A549 (cell line): ENCODE data around the gene TCEA2. TPM values are rescaled to one million over a fixed set of nuclear protein-coding genes. Genes with fewer than 3 reads are reported as not detected.

Experiments
- ATAC-seq, 2 experiments: fragments of 200-7000 bp in 1 of 2; fragments of >200 bp in 1 of 2; cut with Nextera tagmentation in 1 of 2; cut with Tn5 transposase in 1 of 2; 3 replicates each; pipeline versions ENCODE4 v1.8.0 to v1.9.1; 2018 to 2020; ENCODE audit warnings: mild to moderate bottlenecking in 1 of 2, moderate library complexity in 1 of 2
- CTCF ChIA-PET: fragments of 300-600 bp; sonication (Branson Sonifier 250); formaldehyde crosslinking; extraction: SDS; loops from one replicate; lab custom pipeline; 2021; ENCODE audit warnings: antibody characterized with exemption, inconsistent platforms; lab: Yijun Ruan, JAX
- POLR2A ChIA-PET: fragments of 350-600 bp; formaldehyde crosslinking; extraction: SDS; loops from one replicate; lab custom pipeline; 2021; ENCODE audit warnings: antibody characterized with exemption, inconsistent platforms; lab: Yijun Ruan, JAX
- DNase-seq, 2 experiments: peaks; one replicate each; pipeline versions ENCODE4 v3.0.0 to v3.0.0-alpha.2; 2011 to 2016; ENCODE audit warnings: low read depth in 1 of 2, low spot score in 1 of 2
- FAIRE-seq: peaks from 2 replicates; lab custom pipeline; 2011; peaks lifted over from hg19 to GRCh38; lab: Jason Lieb, UNC
- H3K27ac ChIP-seq, 2 experiments: fragments of >200 bp; sonication (Bioruptor Twin); formaldehyde crosslinking; 3 replicates each; pipeline ENCODE4 v1.5.1; 2016 to 2017
- H3K4me1 ChIP-seq: fragments of >200 bp; sonication (Bioruptor Twin); formaldehyde crosslinking; 3 replicates; pipeline ENCODE4 v1.6.1; 2016
- H3K4me2 ChIP-seq: fragments of >200 bp; sonication (Bioruptor Twin); formaldehyde crosslinking; 3 replicates; pipeline ENCODE4 v1.6.1; 2016
- H3K4me3 ChIP-seq: fragments of >200 bp; sonication (Bioruptor Twin); formaldehyde crosslinking; 3 replicates; pipeline ENCODE4 v1.5.1; 2016
- H3K9me3 ChIP-seq: fragments of >200 bp; sonication (Bioruptor Twin); formaldehyde crosslinking; 3 replicates; pipeline ENCODE4 v1.6.1; 2016
- BHLHE40 ChIP-seq: IDR thresholded peaks from 2 replicates; pipeline ENCODE4 v1.6.1; 2012; ENCODE audit warnings: low read depth, low read length, inconsistent platforms
- CBX2 ChIP-seq: fragments of 200-600 bp; sonication (generic); IDR thresholded peaks from 2 replicates; pipeline ENCODE4 v1.6.1; 2016; ENCODE audit warnings: low read depth, mild to moderate bottlenecking, borderline replicate concordance
- CHD2 ChIP-seq: fragments of 150-350 bp; IDR thresholded peaks from 2 replicates; pipeline ENCODE4 v1.6.1; 2014; ENCODE audit warnings: low read length; ENCODE audit not compliant: partially characterized antibody
- CHD4 ChIP-seq: fragments of 200-600 bp; sonication (generic); IDR thresholded peaks from 2 replicates; pipeline ENCODE4 v1.6.1; 2016; ENCODE audit warnings: antibody characterized with exemption, mild to moderate bottlenecking, borderline replicate concordance
- EP300 ChIP-seq, 2 experiments: fragments of >200 bp; sonication (Bioruptor Twin); formaldehyde crosslinking; IDR thresholded peaks; 2 replicates in 1 of 2; 3 replicates in 1 of 2; pipeline ENCODE4 v1.6.1; 2016 to 2017
- ESRRA ChIP-seq: fragments of 150-350 bp; IDR thresholded peaks from 2 replicates; pipeline ENCODE4 v1.6.1; 2014; ENCODE audit warnings: mild to moderate bottlenecking, low read length, borderline replicate concordance
- GATA3 ChIP-seq: IDR thresholded peaks from 2 replicates; pipeline ENCODE4 v1.6.1; 2012; ENCODE audit warnings: borderline replicate concordance
- HDAC2 ChIP-seq: fragments of 200-600 bp; sonication (generic); IDR thresholded peaks from 2 replicates; pipeline ENCODE4 v1.6.1; 2016
- HOXB13 ChIP-seq: fragments of 250-450 bp; sonication (Bioruptor Pico); IDR thresholded peaks from 2 replicates; pipeline ENCODE4 v1.5.0; 2020; ENCODE audit warnings: low read depth, mild to moderate bottlenecking, moderate library complexity
- HOXB5 ChIP-seq: fragments of 250-450 bp; sonication (Bioruptor Pico); IDR thresholded peaks from 2 replicates; pipeline ENCODE4 v1.5.0; 2020; ENCODE audit warnings: mild to moderate bottlenecking, moderate library complexity
- KDM1A ChIP-seq: fragments of 200-600 bp; sonication (generic); IDR thresholded peaks from 2 replicates; pipeline ENCODE4 v1.6.1; 2016; ENCODE audit warnings: low read depth, mild to moderate bottlenecking
- KDM5A ChIP-seq: fragments of 200-600 bp; sonication (generic); IDR thresholded peaks from 2 replicates; pipeline ENCODE4 v1.6.1; 2016; ENCODE audit warnings: antibody characterized with exemption, mild to moderate bottlenecking
- MAZ ChIP-seq: fragments of 150-350 bp; IDR thresholded peaks from 2 replicates; pipeline ENCODE4 v1.6.1; 2014; ENCODE audit warnings: antibody characterized with exemption, low read depth, low read length, borderline replicate concordance
- NPAS2 ChIP-seq: fragments of 250-450 bp; sonication (Bioruptor Pico); IDR thresholded peaks from 2 replicates; pipeline ENCODE4 v1.8.0; 2022; ENCODE audit warnings: mild to moderate bottlenecking, moderate library complexity, borderline replicate concordance
- PHF8 ChIP-seq: fragments of 200-600 bp; sonication (generic); IDR thresholded peaks from 2 replicates; pipeline ENCODE4 v1.6.1; 2016; ENCODE audit warnings: low read depth, mild to moderate bottlenecking, antibody characterized with exemption, moderate library complexity, borderline replicate concordance
- RAD21 ChIP-seq, 2 experiments: fragments of >200 bp in 1 of 2; sonication (Bioruptor Twin) in 1 of 2; formaldehyde crosslinking in 1 of 2; IDR thresholded peaks in 1 of 2; conservative IDR thresholded peaks in 1 of 2; 2 replicates in 1 of 2; 3 replicates in 1 of 2; pipeline ENCODE4 v1.6.1; 2012 to 2018; ENCODE audit warnings: inconsistent platforms in 1 of 2
- RARB ChIP-seq: fragments of 250-450 bp; sonication (Bioruptor Pico); IDR thresholded peaks from 2 replicates; pipeline ENCODE4 v1.8.0; 2021; ENCODE audit warnings: mild to moderate bottlenecking, moderate library complexity
- RCOR1 ChIP-seq: fragments of 150-350 bp; IDR thresholded peaks from 2 replicates; pipeline ENCODE4 v1.6.1; 2014; ENCODE audit warnings: antibody characterized with exemption, low read length, low read depth
- RFX5 ChIP-seq: fragments of 450-650 bp; IDR thresholded peaks from 2 replicates; pipeline ENCODE4 v1.7.1; 2014; ENCODE audit warnings: antibody characterized with exemption, mild to moderate bottlenecking, moderate library complexity
- USF2 ChIP-seq: fragments of 450-650 bp; IDR thresholded peaks from 2 replicates; pipeline ENCODE4 v1.6.1; 2014; ENCODE audit warnings: antibody characterized with exemption
- WGBS: methylation state at CpG from one replicate; pipeline ENCODE4 v1.1.6; 2017; ENCODE audit errors: missing lambda C conversion rate; 5-methylcytosine and 5-hydroxymethylcytosine counted together
- polyA plus RNA-seq, 4 experiments: library from polyadenylated mRNA; depleted of rRNA in 3 of 4; stranded (reverse); fragments of >200 nt; fragmentation: RNase III in 1 of 4; extraction: RNeasy Plus Mini Kit Qiagen cat#74134 plus additional on column Dnase treatment in 1 of 4; gene quantifications; 2 replicates in 3 of 4; 3 replicates in 1 of 4; pipeline ENCODE4 v1.2.3, GENCODE V29; 2011 to 2017
- TF ChIP-seq, protein P1 (sequence below): IDR thresholded peaks from 2 replicates; pipeline ENCODE4 v1.6.1; 2012
- TF ChIP-seq, protein P2 (sequence below): fragments of 200-600 bp; sonication (generic); IDR thresholded peaks from 2 replicates; pipeline ENCODE4 v1.6.1; 2016; ENCODE audit warnings: antibody characterized with exemption, mild to moderate bottlenecking, moderate library complexity

The TCEA2 gene
- polyA plus RNA-seq, 2 of the 4 experiments (the other 2 are of a cell fraction), result 11.2 to 29.8 TPM

- FAIRE-seq (no peak), ATAC-seq (no peak), DNase-seq (no peak)
- TF ChIP-seq, protein P1, sequence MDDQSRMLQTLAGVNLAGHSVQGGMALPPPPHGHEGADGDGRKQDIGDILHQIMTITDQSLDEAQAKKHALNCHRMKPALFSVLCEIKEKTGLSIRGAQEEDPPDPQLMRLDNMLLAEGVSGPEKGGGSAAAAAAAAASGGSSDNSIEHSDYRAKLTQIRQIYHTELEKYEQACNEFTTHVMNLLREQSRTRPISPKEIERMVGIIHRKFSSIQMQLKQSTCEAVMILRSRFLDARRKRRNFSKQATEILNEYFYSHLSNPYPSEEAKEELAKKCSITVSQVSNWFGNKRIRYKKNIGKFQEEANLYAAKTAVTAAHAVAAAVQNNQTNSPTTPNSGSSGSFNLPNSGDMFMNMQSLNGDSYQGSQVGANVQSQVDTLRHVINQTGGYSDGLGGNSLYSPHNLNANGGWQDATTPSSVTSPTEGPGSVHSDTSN, result no peak
- TF ChIP-seq RFX5, result no peak
- no peak for TF ChIP-seq RAD21 (conservative IDR thresholded peaks at IDR 0.05 in 1 of 2, IDR thresholded peaks at IDR 0.05 in 1 of 2)
- no peak for TF ChIP-seq PHF8
- no peak for TF ChIP-seq HOXB13
- TF ChIP-seq KDM1A, result no peak
- no peak for TF ChIP-seq ESRRA
- TF ChIP-seq NPAS2 (CRISPR knock-in tag), result no peak
- no peak for TF ChIP-seq CHD4
- TF ChIP-seq GATA3, result no peak
- TF ChIP-seq HDAC2, result no peak
- ChIA-PET CTCF (interaction anchor here (1.0 to 1.6 kb wide), 2 partner anchors 12 to 20 kb away, joined by 4 to 5 read pairs; partner anchors contain the start of gene LKAAEAR1), POLR2A (no interaction called here)
- Histone ChIP-seq H3K4me3 (no peak overlapping the region), H3K4me2 (no peak overlapping the region), H3K9me3 (no peaks in the 10 kb centered on the region), H3K4me1 (no peaks in the 10 kb centered on the region), H3K27ac (no peak overlapping the region)
- 85% methylated on average over 6 of the region's 6 CpGs for WGBS
Observed at GRCh38 chr20:64096535-64096934, 33.5 kb downstream of the TCEA2 start.

- 82% methylated on average over 14 of the region's 28 CpGs for WGBS
- POLR2A ChIA-PET, result no interaction called here
- CTCF ChIA-PET, result interaction anchor here (1.2 to 6.1 kb wide), 5 partner anchors 14 to 118 kb away, joined by 3 to 58 read pairs (median 10); partner anchors contain the start of gene LKAAEAR1
Observed at GRCh38 chr20:64098471-64099013, 35.5 kb downstream of the TCEA2 start.

More at GRCh38 chr20:64098471-64099013, 35.5 kb downstream of the TCEA2 start:
- Histone ChIP-seq H3K4me3 (no peak overlapping the region), H3K9me3 (no peaks in the 10 kb centered on the region), H3K4me2 (no peak overlapping the region), H3K27ac (no peak overlapping the region), H3K4me1 (0 out of 3 replicates have a peak, but pooled peaks cover 6% of the 10 kb centered on the region)
- ATAC-seq (no peak), DNase-seq (no peak), FAIRE-seq (no peak)
- TF ChIP-seq CHD2, result no peak
- TF ChIP-seq, protein P2, sequence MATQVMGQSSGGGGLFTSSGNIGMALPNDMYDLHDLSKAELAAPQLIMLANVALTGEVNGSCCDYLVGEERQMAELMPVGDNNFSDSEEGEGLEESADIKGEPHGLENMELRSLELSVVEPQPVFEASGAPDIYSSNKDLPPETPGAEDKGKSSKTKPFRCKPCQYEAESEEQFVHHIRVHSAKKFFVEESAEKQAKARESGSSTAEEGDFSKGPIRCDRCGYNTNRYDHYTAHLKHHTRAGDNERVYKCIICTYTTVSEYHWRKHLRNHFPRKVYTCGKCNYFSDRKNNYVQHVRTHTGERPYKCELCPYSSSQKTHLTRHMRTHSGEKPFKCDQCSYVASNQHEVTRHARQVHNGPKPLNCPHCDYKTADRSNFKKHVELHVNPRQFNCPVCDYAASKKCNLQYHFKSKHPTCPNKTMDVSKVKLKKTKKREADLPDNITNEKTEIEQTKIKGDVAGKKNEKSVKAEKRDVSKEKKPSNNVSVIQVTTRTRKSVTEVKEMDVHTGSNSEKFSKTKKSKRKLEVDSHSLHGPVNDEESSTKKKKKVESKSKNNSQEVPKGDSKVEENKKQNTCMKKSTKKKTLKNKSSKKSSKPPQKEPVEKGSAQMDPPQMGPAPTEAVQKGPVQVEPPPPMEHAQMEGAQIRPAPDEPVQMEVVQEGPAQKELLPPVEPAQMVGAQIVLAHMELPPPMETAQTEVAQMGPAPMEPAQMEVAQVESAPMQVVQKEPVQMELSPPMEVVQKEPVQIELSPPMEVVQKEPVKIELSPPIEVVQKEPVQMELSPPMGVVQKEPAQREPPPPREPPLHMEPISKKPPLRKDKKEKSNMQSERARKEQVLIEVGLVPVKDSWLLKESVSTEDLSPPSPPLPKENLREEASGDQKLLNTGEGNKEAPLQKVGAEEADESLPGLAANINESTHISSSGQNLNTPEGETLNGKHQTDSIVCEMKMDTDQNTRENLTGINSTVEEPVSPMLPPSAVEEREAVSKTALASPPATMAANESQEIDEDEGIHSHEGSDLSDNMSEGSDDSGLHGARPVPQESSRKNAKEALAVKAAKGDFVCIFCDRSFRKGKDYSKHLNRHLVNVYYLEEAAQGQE, result no peak
- no peak for TF ChIP-seq RCOR1
- TF ChIP-seq RAD21 (conservative IDR thresholded peaks at IDR 0.05 in 1 of 2, IDR thresholded peaks at IDR 0.05 in 1 of 2), result no peak
- no peak for TF ChIP-seq BHLHE40
- no peak for TF ChIP-seq KDM5A
- no peak for TF ChIP-seq EP300 (IDR thresholded peaks at IDR 0.05)
- no peak for TF ChIP-seq PHF8
- TF ChIP-seq RARB (CRISPR knock-in tag), result no peak
- no peak for TF ChIP-seq CBX2
- no peak for TF ChIP-seq HOXB5 (CRISPR knock-in tag)
- no peak for TF ChIP-seq MAZ
- TF ChIP-seq USF2, result no peak
- TF ChIP-seq, protein P1, result no peak
